ENCODE measurements around the gene SLC27A2.

DNA sequence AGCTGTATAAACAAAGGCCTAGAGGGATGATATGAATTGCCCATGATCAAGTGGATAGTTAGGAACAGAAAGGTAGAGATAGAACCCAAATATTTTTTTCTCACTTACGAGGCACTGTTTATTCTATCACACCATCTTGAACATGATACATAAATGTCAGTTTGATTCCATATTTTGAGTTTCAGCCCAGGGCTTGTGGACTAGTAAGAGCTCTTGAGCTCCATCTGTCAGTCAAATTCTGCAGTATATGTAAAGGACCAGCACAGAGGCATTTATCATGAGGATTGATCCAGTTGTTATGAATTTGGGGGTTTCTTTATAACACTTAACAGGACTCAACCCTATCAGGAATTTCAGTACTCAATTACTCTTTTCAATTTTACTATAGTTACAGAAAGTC is 4.8 kb downstream of the SLC27A2 start:
- TF ChIP-seq, protein P1, sequence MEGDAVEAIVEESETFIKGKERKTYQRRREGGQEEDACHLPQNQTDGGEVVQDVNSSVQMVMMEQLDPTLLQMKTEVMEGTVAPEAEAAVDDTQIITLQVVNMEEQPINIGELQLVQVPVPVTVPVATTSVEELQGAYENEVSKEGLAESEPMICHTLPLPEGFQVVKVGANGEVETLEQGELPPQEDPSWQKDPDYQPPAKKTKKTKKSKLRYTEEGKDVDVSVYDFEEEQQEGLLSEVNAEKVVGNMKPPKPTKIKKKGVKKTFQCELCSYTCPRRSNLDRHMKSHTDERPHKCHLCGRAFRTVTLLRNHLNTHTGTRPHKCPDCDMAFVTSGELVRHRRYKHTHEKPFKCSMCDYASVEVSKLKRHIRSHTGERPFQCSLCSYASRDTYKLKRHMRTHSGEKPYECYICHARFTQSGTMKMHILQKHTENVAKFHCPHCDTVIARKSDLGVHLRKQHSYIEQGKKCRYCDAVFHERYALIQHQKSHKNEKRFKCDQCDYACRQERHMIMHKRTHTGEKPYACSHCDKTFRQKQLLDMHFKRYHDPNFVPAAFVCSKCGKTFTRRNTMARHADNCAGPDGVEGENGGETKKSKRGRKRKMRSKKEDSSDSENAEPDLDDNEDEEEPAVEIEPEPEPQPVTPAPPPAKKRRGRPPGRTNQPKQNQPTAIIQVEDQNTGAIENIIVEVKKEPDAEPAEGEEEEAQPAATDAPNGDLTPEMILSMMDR (IDR thresholded peaks at IDR 0.05) = no peak; the same call in 1 of the 2 replicates
- no peak for TF ChIP-seq ZFX (IDR thresholded peaks at IDR 0.05; ENCODE audit: borderline replicate concordance)

All from 22Rv1 (cell line).